HCT116 (cell line): ENCODE results near the gene LZTR1. TPM values are rescaled to one million over a fixed set of nuclear protein-coding genes. Genes with fewer than 3 reads are reported as not detected.
"Not testable (repeated sequence)": the region's sequence is repeated elsewhere in the genome, so short reads cannot be mapped to it uniquely, and the experiment has no call there.

Experiments
- ATAC-seq: fragments of 200-7000 bp; cut with Tn5 transposase; 2 replicates; pipeline ENCODE4 v1.9.1; 2020; ENCODE audit warnings: mild to moderate bottlenecking, moderate library complexity
- BruUV-seq: library from RNA; stranded (reverse); fragments of 400-500 nt; replicated peaks from 2 replicates; lab custom pipeline; 2021; lab: Mats Ljungman, UMichigan
- CTCF ChIA-PET: fragments of 300-600 bp; sonication (Branson Sonifier 250); formaldehyde crosslinking; loops from one replicate; lab custom pipeline; 2021; ENCODE audit warnings: antibody characterized with exemption; lab: Charles Lee
- POLR2A ChIA-PET: fragments of 300-600, 350-600 bp; sonication (Branson Sonifier 250); formaldehyde crosslinking; loops from one replicate; lab custom pipeline; 2021; ENCODE audit warnings: antibody characterized with exemption; lab: Charles Lee
- RAD21 ChIA-PET, 2 experiments: fragments of 300-600 bp; sonication (Branson Sonifier 250); formaldehyde crosslinking; loops; one replicate each; lab custom pipeline; 2023; ENCODE audit warnings: low total read pairs in 2 of 2; ENCODE audit not compliant: uncharacterized antibody in 2 of 2, unreplicated experiment in 2 of 2, low non-redundant PET in 1 of 2; lab: Charles Lee
- DNase-seq: peaks from one replicate; pipeline ENCODE4 v3.0.0-alpha.2; 2010; ENCODE audit warnings: low read depth, low spot score
- H2AFZ ChIP-seq: fragments of 200-600 bp; shearing (Covaris generic), sonication (generic); 2 replicates; pipeline ENCODE4 v1.6.1; 2017; ENCODE audit warnings: low read depth, mixed run types, mixed read lengths, antibody characterized with exemption, low read length; ENCODE audit not compliant: poor library complexity, severe bottlenecking
- H3K27ac ChIP-seq: 2 replicates; pipeline ENCODE4 v1.5.1; 2012; ENCODE audit warnings: low read depth, low read length
- H3K27me3 ChIP-seq: fragments of 200-600 bp; sonication (generic); 2 replicates; pipeline ENCODE4 v1.6.1; 2016; ENCODE audit warnings: mixed run types, low read length, mixed read lengths; ENCODE audit not compliant: insufficient read depth
- H3K36me3 ChIP-seq, 2 experiments: fragments of 200-500 bp in 1 of 2; fragments of 200-600 bp in 1 of 2; sonication (Bioruptor generic) in 1 of 2; sonication (generic) in 1 of 2; 2 replicates each; pipeline versions ENCODE4 v1.5.1 to v1.6.1; 2014 to 2016; ENCODE audit warnings: low read length in 2 of 2, inconsistent platforms in 1 of 2, mixed read lengths in 1 of 2, mixed run types in 1 of 2; ENCODE audit not compliant: insufficient read depth in 2 of 2, control insufficient read depth in 1 of 2
- H3K4me1 ChIP-seq, 2 experiments: fragments of 200-600 bp in 1 of 2; sonication (generic) in 1 of 2; 2 replicates each; pipeline versions ENCODE4 v1.5.1 to v1.6.1; 2012 to 2017; ENCODE audit warnings: low read length in 2 of 2, inconsistent platforms in 1 of 2, mild to moderate bottlenecking in 1 of 2, mixed read lengths in 1 of 2, mixed run types in 1 of 2, moderate library complexity in 1 of 2; ENCODE audit not compliant: insufficient read depth in 2 of 2, control insufficient read depth in 1 of 2
- H3K4me2 ChIP-seq: fragments of 200-600 bp; sonication (generic); 2 replicates; pipeline ENCODE4 v1.6.1; 2017; ENCODE audit warnings: mixed run types, low read length, mixed read lengths
- H3K4me3 ChIP-seq, 2 experiments: fragments of 200-600 bp in 1 of 2; sonication (generic) in 1 of 2; replicated peaks in 1 of 2; 2 replicates each; pipeline ENCODE4 v1.5.1; 2011 to 2016; ENCODE audit warnings: low read length in 2 of 2, control low read depth in 1 of 2, low read depth in 1 of 2, mild to moderate bottlenecking in 1 of 2, mixed read lengths in 1 of 2, mixed run types in 1 of 2
- H3K79me2 ChIP-seq: fragments of 200-600 bp; sonication (generic); 2 replicates; pipeline ENCODE4 v1.6.1; 2017; ENCODE audit warnings: mild to moderate bottlenecking, mixed run types, low read length, moderate library complexity, mixed read lengths; ENCODE audit not compliant: insufficient read depth
- H3K9ac ChIP-seq: fragments of 200-600 bp; sonication (generic); 2 replicates; pipeline ENCODE4 v1.6.1; 2016; ENCODE audit warnings: low read length, mixed read lengths
- H3K9me2 ChIP-seq: fragments of 200-600 bp; sonication (generic), shearing (Covaris generic); 2 replicates; pipeline ENCODE4 v1.6.1; 2017; ENCODE audit warnings: mixed run types, mild to moderate bottlenecking, moderate library complexity; ENCODE audit not compliant: insufficient read depth
- H3K9me3 ChIP-seq, 2 experiments: fragments of 200-500 bp in 1 of 2; fragments of 200-600 bp in 1 of 2; sonication (Bioruptor generic) in 1 of 2; sonication (generic) in 1 of 2; 2 replicates each; pipeline ENCODE4 v1.6.1; 2014 to 2017; ENCODE audit warnings: low read length in 2 of 2, mixed read lengths in 2 of 2, inconsistent platforms in 1 of 2, low read depth in 1 of 2, mild to moderate bottlenecking in 1 of 2, mixed run types in 1 of 2, moderate library complexity in 1 of 2; ENCODE audit not compliant: control insufficient read depth in 1 of 2, insufficient read depth in 1 of 2
- H4K20me1 ChIP-seq: fragments of 200-600 bp; sonication (generic), shearing (Covaris generic); 2 replicates; pipeline ENCODE4 v1.6.1; 2017; ENCODE audit warnings: mixed run types, mild to moderate bottlenecking, moderate library complexity; ENCODE audit not compliant: insufficient read depth
- intact Hi-C: fragments of 100-400 bp; cut with micrococcal nuclease; formaldehyde crosslinking; loops from 2 replicates; pipeline ENCODE4 v1.10.0; 2022
- microRNA counts: library from miRNA; unstranded; fragments of <30 nt; microRNA quantifications from one replicate; lab custom pipeline; 2015
- microRNA-seq: library from miRNA; unstranded; fragments of <30 nt; microRNA quantifications from one replicate; pipeline ENCODE4, GENCODE V29; 2016; ENCODE audit warnings: borderline number of aligned reads
- total RNA-seq: library from RNA; stranded (reverse); gene quantifications from one replicate; pipeline ENCODE4 v1.2.1, GENCODE V29; 2021; ENCODE audit not compliant: unreplicated experiment

LZTR1 gene
- total RNA-seq, 1 experiment from 2014 or later = 56.5 TPM

GRCh38 chr22:21048448-21048847 is 66.4 kb downstream of the LZTR1 start:
- BruUV-seq, H3K27ac ChIP-seq, H3K9ac ChIP-seq, H3K9me3 ChIP-seq, H3K4me3 ChIP-seq, H3K36me3 ChIP-seq, ATAC-seq, H3K27me3 ChIP-seq, DNase-seq, H2AFZ ChIP-seq, H3K9me2 ChIP-seq, intact Hi-C loops, H3K4me2 ChIP-seq, RAD21 ChIA-PET, H4K20me1 ChIP-seq, CTCF ChIA-PET, H3K79me2 ChIP-seq, POLR2A ChIA-PET: not testable (repeated sequence)
- peaks cover 0 to 19% of the 10 kb centered on the region in 2 experiments; a peak in 2 of 4 replicates for H3K4me1 ChIP-seq

MicroRNAs within 50 kb of the gene (microRNA counts, 767-probe panel; counts per million panel counts)
- microRNA hsa-miR-649 (lab: Ali Mortazavi, UCI) = not detected

Small RNA genes lying within 50 kb of the gene (microRNA-seq; reads per million reads assigned to microRNA genes)
- gene MIR649 = not detected

Other genes with a start within 250 kb of the LZTR1 start
- gene SERPIND1, start 208.2 kb upstream of the LZTR1 start, total RNA-seq = 0.25 TPM
- gene PI4KA, start 123.5 kb upstream of the LZTR1 start, total RNA-seq = 59.6 TPM
- gene SNAP29, start 123.3 kb upstream of the LZTR1 start, total RNA-seq = 27.3 TPM
- 87.7 TPM for gene CRKL, start 64.9 kb upstream of the LZTR1 start, total RNA-seq
- gene AIFM3, start 15.0 kb upstream of the LZTR1 start, total RNA-seq = 9.7 TPM
- gene THAP7, start 19.8 kb downstream of the LZTR1 start, total RNA-seq = 27.7 TPM
- 0.20 TPM for gene P2RX6, start 32.9 kb downstream of the LZTR1 start, total RNA-seq
- gene SLC7A4, start 50.3 kb downstream of the LZTR1 start, total RNA-seq = not detected
- not detected for gene LRRC74B, start 63.6 kb downstream of the LZTR1 start, total RNA-seq